OCI-LY3 (cell line): ENCODE measurements around the gene P2RX3.

Source experiments
- CTCF ChIP-seq: fragments of 200-600, 300-600 bp; sonication (generic); IDR thresholded peaks from 2 replicates; pipeline ENCODE4 v1.5.1; 2014; ENCODE audit warnings: antibody characterized with exemption, low read length, low read depth
- EZH2phosphoT487 ChIP-seq: fragments of 200-600 bp; shearing (Covaris generic); IDR thresholded peaks from 2 replicates; pipeline ENCODE4 v1.6.1; 2018; ENCODE audit warnings: antibody characterized with exemption, mixed run types, low read depth

DNA sequence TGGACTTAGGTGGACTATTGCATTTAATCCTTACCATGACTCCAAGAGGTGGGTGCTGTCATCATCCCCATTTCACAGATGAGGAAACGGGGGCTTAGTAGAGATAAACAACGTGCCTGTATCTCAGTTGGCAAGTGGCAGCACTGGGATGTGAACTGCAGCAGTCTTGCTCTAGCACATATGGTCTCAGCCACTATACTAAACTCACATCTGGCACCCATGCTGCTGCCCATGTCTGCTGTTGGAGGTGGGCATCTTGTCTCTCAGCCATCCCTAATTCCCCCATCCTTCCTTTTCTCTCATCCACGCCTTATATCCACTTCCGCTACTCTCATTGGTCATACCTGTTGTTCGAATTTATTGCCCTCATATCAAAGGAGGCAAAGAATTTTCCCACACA lies 39.0 kb downstream of the P2RX3 start:
- TF ChIP-seq CTCF = no peak
- TF ChIP-seq EZH2phosphoT487 = no peak
